ENCODE measurements around the gene SERPINC1. TPM values are rescaled to one million over a fixed set of nuclear protein-coding genes. Genes with fewer than 3 reads are reported as not detected.

Gene SERPINC1
- total and polyA plus RNA-seq, 9 of the 15 experiments (the other 6 are each of a cell fraction or from before 2014, with no cell fraction given) = 0.07 to 1.2 (median 0.50) TPM

GRCh38 chr1:173864179-173864867 is 52.8 kb downstream of the SERPINC1 start (continued):
- no peak for TF ChIP-seq ZNF695 (CRISPR knock-in tag; IDR thresholded peaks at IDR 0.05)
- no peak for TF ChIP-seq ZNF239 (CRISPR knock-in tag; IDR thresholded peaks at IDR 0.05)
- no peak for TF ChIP-seq ARID3B (CRISPR knock-in tag; IDR thresholded peaks at IDR 0.05; ENCODE audit: borderline replicate concordance)
- TF ChIP-seq KAT7 (CRISPR knock-in tag; IDR thresholded peaks at IDR 0.05; ENCODE audit: borderline replicate concordance) = no peak
- no peak for TF ChIP-seq ESRRB (CRISPR knock-in tag; IDR thresholded peaks at IDR 0.05; ENCODE audit: borderline replicate concordance)
- TF ChIP-seq PRPF4 (IDR thresholded peaks at IDR 0.05; ENCODE audit: insufficient read depth, low read depth, low read length, poor library complexity, severe bottlenecking) = no peak
- TF ChIP-seq MCM2 (IDR thresholded peaks at IDR 0.05; ENCODE audit: low read depth) = no peak
- TF ChIP-seq ZNF639 (CRISPR knock-in tag; conservative IDR thresholded peaks at IDR 0.05 in 1 of 2, IDR thresholded peaks at IDR 0.05 in 1 of 2) = no peak
- TF ChIP-seq ATF3 (IDR thresholded peaks at IDR 0.05) = peak; percentile 90
- TF ChIP-seq ATF3 (CRISPR knock-in tag; conservative IDR thresholded peaks at IDR 0.05) = no peak
- TF ChIP-seq ESRRA (IDR thresholded peaks at IDR 0.05; ENCODE audit: borderline replicate concordance, low read depth) = 0 out of 2 replicates have a peak, but pooled peaks have one; percentile 33
- no peak for TF ChIP-seq SIN3B (IDR thresholded peaks at IDR 0.05; ENCODE audit: low read depth)
- no peak for TF ChIP-seq HNRNPUL1 (IDR thresholded peaks at IDR 0.05; ENCODE audit: low read length)
- TF ChIP-seq FOXO4 (CRISPR knock-in tag; IDR thresholded peaks at IDR 0.05) = no peak
- TF ChIP-seq IRF1 (CRISPR knock-in tag; IDR thresholded peaks at IDR 0.05; ENCODE audit: borderline replicate concordance) = no peak
- TF ChIP-seq ZBTB5 (IDR thresholded peaks at IDR 0.05) = no peak
- TF ChIP-seq SMARCE1 (IDR thresholded peaks at IDR 0.05) = no peak
- no peak for TF ChIP-seq SAP30 (IDR thresholded peaks at IDR 0.05; ENCODE audit: borderline replicate concordance, insufficient read depth, low read depth, low read length, poor library complexity, severe bottlenecking)
- TF ChIP-seq GTF2A2 (tag; IDR thresholded peaks at IDR 0.05) = no peak

All from K562 (cell line).